ENCODE measurements around the gene PSMA1.
A peak's percentile ranks its signal among the peaks of the same experiment; 100 is the strongest.
"Not testable (repeated sequence)": the region's sequence is repeated elsewhere in the genome, so short reads cannot be mapped to it uniquely, and the experiment has no call there.

PSMA1 gene

GRCh38 chr11:14519917-14520746, at the start of gene PSMA1:
Gene PSMA1 (minus strand): TSS chr11:14520386. CDS start chr11:14520299, 87 bp downstream.
- peak; percentile 96 for DNase-seq

GRCh38 chr11:14569516-14569915, 49.3 kb upstream of the PSMA1 start:
- DNase-seq: not testable (repeated sequence)

GRCh38 chr11:14567064-14567651, 47.0 kb upstream of the PSMA1 start:
- DNase-seq: no peak

DNA sequence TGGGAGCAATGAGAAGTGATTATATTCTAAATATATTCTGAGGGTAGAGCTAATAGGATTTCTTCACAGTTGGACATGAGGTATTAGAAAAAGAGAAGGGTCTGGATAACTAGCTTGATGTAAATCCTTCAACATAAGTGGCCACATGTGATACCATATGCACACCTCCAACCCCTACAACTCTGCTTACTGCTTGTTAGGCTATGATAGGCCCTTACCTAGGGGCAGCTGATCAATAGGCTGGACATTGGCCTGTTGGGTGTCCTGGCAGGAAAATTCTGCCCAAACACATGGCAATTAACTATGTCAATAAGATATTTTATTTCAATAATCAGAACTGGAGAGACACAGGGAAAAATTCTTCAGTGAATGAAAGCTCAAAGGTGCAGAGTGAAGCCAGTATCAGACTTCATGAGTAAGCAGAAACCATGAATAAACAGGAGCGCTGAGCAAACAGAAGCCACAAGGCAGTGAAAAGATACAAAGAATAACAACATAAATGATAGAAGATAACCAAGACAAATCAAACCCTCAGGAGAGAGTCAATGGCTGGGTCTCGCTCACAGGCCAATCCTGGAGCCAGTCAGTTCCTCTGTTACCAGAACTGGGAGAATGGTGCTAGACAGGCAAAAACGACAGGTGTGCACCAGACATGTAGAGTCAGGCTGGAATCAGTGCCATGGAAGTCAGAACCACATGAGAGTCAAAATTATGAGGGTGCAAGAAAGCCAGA, 46.3 kb upstream of the PSMA1 start:
- DNase-seq: no peak

GRCh38 chr11:14565845-14566244, 45.7 kb upstream of the PSMA1 start:
- DNase-seq: no peak

DNA sequence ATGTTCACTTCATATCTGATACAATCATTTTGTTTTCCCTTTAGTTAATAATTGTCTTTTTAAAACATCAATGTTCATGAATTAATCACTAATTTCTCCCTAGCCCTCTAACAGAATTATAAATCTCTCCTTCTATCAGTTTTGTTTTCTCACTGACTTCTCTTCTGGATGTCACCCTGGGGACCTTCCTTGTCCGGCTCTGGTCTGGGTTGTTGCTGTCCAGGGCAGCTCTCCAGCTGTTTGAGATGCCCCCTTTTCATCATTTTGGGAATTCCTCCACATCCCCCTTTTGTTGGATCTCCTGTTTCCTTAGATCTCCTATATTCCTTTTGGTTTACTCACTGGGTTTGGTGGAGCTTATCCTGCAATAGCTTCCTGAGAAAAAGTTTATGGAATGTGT, 35.6 kb upstream of the PSMA1 start:
- no peak for DNase-seq

DNA sequence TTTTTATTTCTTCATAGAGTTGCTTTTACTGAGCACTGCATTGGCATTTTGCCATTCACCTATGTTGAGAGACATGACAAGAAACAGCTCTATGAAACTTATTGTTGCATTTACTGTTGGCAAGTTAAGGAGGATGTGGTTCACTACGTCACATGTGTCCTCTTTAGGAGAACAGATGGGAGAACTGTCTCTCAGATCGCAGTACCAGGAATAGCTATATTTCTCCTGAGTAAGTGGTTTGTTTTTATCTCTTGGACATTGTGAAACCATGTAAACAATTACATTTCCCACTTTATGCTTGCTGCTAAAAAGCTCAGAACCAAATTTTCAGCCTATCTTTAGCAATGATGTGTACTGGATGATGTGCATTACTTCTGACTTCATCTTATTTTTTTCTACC, 34.8 kb upstream of the PSMA1 start:
- DNase-seq: peak; percentile 49

- DNase-seq: no peak
Measured at GRCh38 chr11:14552089-14552488, 31.9 kb upstream of the PSMA1 start.

GRCh38 chr11:14551380-14551779, 31.2 kb upstream of the PSMA1 start:
- no peak for DNase-seq

DNA sequence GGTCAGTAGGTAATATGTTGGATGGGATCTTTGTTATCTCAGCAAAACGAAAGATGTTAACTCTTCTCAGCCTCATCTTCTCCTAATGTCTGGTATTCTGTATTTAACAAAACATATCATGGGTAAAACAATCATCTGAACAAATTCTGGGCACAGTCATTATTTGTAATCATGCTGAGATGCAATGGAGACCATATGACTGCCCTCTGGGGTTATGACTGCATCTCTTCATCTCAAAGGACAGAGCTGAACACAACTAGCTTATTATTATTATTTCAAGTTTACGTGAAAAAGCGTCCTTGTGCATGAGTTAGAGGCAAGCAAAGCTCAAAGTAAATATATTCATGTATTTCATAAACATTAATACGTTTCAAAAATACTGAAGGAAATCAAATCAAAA, 29.7 kb upstream of the PSMA1 start:
- no peak for DNase-seq

- DNase-seq: no peak
Measured at GRCh38 chr11:14547440-14547839, 27.3 kb upstream of the PSMA1 start.

GRCh38 chr11:14546672-14547071, 26.5 kb upstream of the PSMA1 start:
- DNase-seq: no peak

- peak; percentile 80 for DNase-seq
Measured at GRCh38 chr11:14544611-14545010, 24.4 kb upstream of the PSMA1 start.

- DNase-seq: no peak
Measured at GRCh38 chr11:14543260-14543659, 23.1 kb upstream of the PSMA1 start.

DNA sequence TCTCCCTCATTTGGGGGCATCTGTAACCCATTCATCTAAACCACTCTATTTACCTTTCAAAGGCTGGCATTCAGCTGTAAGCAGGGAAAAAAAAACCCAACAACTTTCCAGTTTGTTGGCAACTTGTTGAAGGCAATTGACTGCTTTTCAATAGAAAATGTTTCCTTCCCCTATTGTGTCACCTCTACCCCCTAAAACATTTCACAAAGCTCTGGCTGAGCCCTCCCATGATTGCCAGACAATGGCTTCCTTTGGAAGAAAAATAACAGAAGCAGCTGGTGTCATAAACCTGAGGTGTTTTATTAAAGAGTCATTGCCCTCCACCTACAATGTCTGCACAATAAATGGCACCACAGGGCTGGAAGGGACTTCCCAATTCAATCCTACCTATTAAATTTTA, 22.1 kb upstream of the PSMA1 start:
- DNase-seq: no peak

GRCh38 chr11:14541192-14541947, 21.2 kb upstream of the PSMA1 start:
- DNase-seq: no peak

DNA sequence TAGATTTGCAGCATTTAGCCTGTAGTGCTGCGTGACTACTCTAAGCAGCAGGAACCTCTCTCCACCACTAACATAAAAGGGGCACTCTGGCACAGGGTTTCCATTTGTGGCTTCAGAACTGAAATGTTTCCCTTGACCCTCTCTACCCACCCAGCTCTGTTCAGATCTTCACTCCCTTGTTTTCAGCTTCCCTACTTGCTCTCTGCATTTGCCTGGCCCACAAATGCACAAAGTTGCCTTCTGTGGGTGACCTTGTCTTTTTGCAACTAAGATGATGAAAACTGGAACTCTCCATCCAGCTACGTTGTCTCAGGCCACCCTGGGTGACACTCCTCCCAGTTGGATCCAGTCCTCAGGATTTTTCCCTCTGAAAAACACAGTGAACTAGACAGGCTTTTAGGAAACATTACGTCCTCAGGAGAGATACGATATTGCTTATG, 19.8 kb upstream of the PSMA1 start:
- DNase-seq: no peak

DNA sequence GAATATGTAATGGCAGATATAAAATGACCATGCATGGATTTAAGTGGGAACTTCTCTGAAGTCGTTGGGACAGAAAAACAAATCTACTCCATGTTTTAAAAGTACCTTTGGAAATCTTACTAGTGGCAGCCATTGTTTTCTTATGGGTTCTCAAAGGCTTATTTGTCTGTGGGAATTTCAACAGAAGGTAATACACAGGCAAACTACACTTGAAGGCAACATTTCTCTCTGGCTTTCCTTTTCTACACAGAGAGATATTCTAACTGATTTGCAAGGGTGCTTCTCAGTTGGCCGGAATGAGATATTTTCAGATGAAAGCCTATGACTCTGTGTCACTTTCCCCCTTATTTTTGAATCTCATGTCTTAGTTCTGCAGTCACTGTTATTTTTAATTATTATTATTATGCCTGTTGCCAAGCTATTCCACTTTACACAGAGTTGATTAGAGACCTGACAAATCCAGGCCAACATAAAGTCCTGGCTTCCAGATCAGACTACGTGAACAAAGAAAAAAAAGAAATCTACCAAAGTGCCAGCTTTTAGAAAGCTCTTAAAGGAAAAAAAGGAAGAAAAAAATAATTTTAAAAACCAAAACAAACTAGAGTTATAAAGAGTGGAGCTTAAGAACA, 18.9 kb upstream of the PSMA1 start:
- DNase-seq: no peak

- DNase-seq: no peak
Measured at GRCh38 chr11:14538271-14538925, 18.2 kb upstream of the PSMA1 start.

DNA sequence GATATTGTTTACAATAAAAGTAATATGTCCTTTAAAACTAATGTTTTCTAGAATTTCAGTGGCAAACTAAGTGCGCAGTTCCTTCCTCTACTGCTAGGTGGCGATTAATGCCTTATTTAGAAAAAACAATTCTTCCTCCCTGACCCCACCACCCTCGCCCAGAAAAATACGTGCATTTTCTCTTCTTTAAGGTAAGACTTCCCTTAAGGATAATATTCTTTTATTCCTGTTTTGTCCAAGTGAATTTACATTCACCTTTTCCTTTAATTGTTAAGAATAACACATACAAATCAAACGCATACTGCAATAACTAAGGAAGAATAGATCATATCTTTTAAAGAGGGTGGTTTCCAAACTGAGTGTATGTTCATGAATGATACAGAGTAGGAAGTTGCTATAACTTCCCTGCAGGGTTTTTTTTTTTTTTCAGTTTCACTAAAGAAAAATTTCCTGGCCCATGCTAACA, 17.0 kb upstream of the PSMA1 start:
- peak; percentile 57 for DNase-seq

- DNase-seq: not testable (repeated sequence)
Measured at GRCh38 chr11:14535166-14535565, 15.0 kb upstream of the PSMA1 start.

- no peak for DNase-seq
Measured at GRCh38 chr11:14529951-14530350, 9.8 kb upstream of the PSMA1 start.

Measured in activated CD4-positive, alpha-beta T cell treated with anti-CD3 and anti-CD28 coated beads, Interleukin-2, Interleukin-6, amounts not matched to agents 100 ng/mL and 50 ng/mL, durations not matched to agents 16 hours and 8 hours (primary cell).